Liver (tissue), 9 donors: Measurements from ENCODE around the gene TSPEAR. TPM values are rescaled to one million over a fixed set of nuclear protein-coding genes. Genes with fewer than 3 reads are reported as not detected.

Source experiments
- DNase-seq: peaks from one replicate; pipeline ENCODE4 v3.0.0-alpha.2; 2017; ENCODE audit warnings: low spot score
- H3K27ac ChIP-seq, 2 donors: one replicate each; pipeline ENCODE4 v1.7.0; 2013; ENCODE audit warnings: inconsistent platforms in 2 of 2, low read length in 2 of 2, control low read depth in 1 of 2, low read depth in 1 of 2, mild to moderate bottlenecking in 1 of 2
- H3K27me3 ChIP-seq, 4 donors: one replicate each; pipeline versions ENCODE4 v1.6.1 to v1.7.0; 2013; ENCODE audit warnings: low read length in 3 of 4, inconsistent platforms in 1 of 4, mild to moderate bottlenecking in 1 of 4, moderate library complexity in 1 of 4; ENCODE audit not compliant: control insufficient read depth in 4 of 4, insufficient read depth in 4 of 4
- H3K36me3 ChIP-seq, 4 donors: one replicate each; pipeline versions ENCODE4 v1.6.1 to v1.7.0; 2013; ENCODE audit warnings: low read length in 3 of 4, mild to moderate bottlenecking in 3 of 4, low read depth in 1 of 4, moderate library complexity in 1 of 4; ENCODE audit not compliant: control insufficient read depth in 4 of 4, insufficient read depth in 3 of 4
- H3K4me1 ChIP-seq, 4 donors: one replicate each; pipeline versions ENCODE4 v1.6.1 to v1.7.0; 2013; ENCODE audit warnings: low read length in 3 of 4, mild to moderate bottlenecking in 3 of 4, moderate library complexity in 1 of 4; ENCODE audit not compliant: control insufficient read depth in 4 of 4, insufficient read depth in 4 of 4
- H3K4me3 ChIP-seq, 3 donors: one replicate each; pipeline versions ENCODE4 v1.6.1 to v1.7.0; 2013; ENCODE audit warnings: low read length in 3 of 3, control low read depth in 1 of 3, low read depth in 1 of 3, mild to moderate bottlenecking in 1 of 3
- H3K9ac ChIP-seq, 2 donors: one replicate each; pipeline ENCODE4 v1.7.0; 2013; ENCODE audit warnings: low read length in 2 of 2, mild to moderate bottlenecking in 2 of 2, moderate library complexity in 2 of 2, control low read depth in 1 of 2, low read depth in 1 of 2
- H3K9me3 ChIP-seq, 4 donors: one replicate each; pipeline versions ENCODE4 v1.6.1 to v1.7.0; 2013; ENCODE audit warnings: low read length in 3 of 4; ENCODE audit not compliant: control insufficient read depth in 4 of 4
- EGR1 ChIP-seq, 2 donors: IDR thresholded peaks; 2 replicates each; pipeline ENCODE4 v1.6.1; 2016 to 2018; ENCODE audit warnings: antibody characterized with exemption in 2 of 2, low read depth in 2 of 2
- FOXA1 ChIP-seq: IDR thresholded peaks from 2 replicates; pipeline ENCODE4 v1.6.1; 2016; ENCODE audit warnings: antibody characterized with exemption
- FOXA2 ChIP-seq: IDR thresholded peaks from 2 replicates; pipeline ENCODE4 v1.6.1; 2016; ENCODE audit warnings: antibody characterized with exemption
- GABPA ChIP-seq, 2 donors: IDR thresholded peaks in 1 of 2; conservative IDR thresholded peaks in 1 of 2; 2 replicates each; pipeline ENCODE4 v1.6.1; 2016; ENCODE audit warnings: antibody characterized with exemption in 2 of 2, mild to moderate bottlenecking in 1 of 2, moderate library complexity in 1 of 2
- HNF4A ChIP-seq, 2 donors: conservative IDR thresholded peaks; 2 replicates each; pipeline ENCODE4 v1.6.1; 2016; ENCODE audit warnings: antibody characterized with exemption in 2 of 2, mild to moderate bottlenecking in 2 of 2
- HNF4G ChIP-seq: IDR thresholded peaks from 2 replicates; pipeline ENCODE4 v1.6.1; 2016; ENCODE audit warnings: antibody characterized with exemption
- JUND ChIP-seq, 2 donors: IDR thresholded peaks; 2 replicates each; pipeline ENCODE4 v1.6.1; 2016; ENCODE audit warnings: antibody characterized with exemption in 2 of 2
- NR2F2 ChIP-seq: IDR thresholded peaks from 2 replicates; pipeline ENCODE4 v1.6.1; 2016; ENCODE audit warnings: antibody characterized with exemption
- RAD21 ChIP-seq, 2 donors: IDR thresholded peaks; 2 replicates each; pipeline ENCODE4 v1.6.1; 2016; ENCODE audit warnings: antibody characterized with exemption in 2 of 2, mild to moderate bottlenecking in 2 of 2
- RXRA ChIP-seq, 2 donors: IDR thresholded peaks; 2 replicates each; pipeline ENCODE4 v1.6.1; 2017 to 2018; ENCODE audit warnings: antibody characterized with exemption in 2 of 2, mild to moderate bottlenecking in 1 of 2
- SP1 ChIP-seq: IDR thresholded peaks from 2 replicates; pipeline ENCODE4 v1.6.1; 2018; ENCODE audit warnings: antibody characterized with exemption, mild to moderate bottlenecking
- TAF1 ChIP-seq: conservative IDR thresholded peaks from 2 replicates; pipeline ENCODE4 v1.6.1; 2016; ENCODE audit warnings: antibody characterized with exemption, mild to moderate bottlenecking
- YY1 ChIP-seq: IDR thresholded peaks from 2 replicates; pipeline ENCODE4 v1.6.1; 2016; ENCODE audit warnings: antibody characterized with exemption, mild to moderate bottlenecking
- WGBS: extraction: QIAGEN DNeasy Blood & Tissue Kit; methylation state at CpG from one replicate; pipeline ENCODE4 v1.1.7; 2013; 5-methylcytosine and 5-hydroxymethylcytosine counted together
- polyA plus RNA-seq, 2 donors: library from polyadenylated mRNA; stranded (reverse) in 1 of 2; unstranded in 1 of 2; fragments of 200-250 nt in 1 of 2; fragments of >200 nt in 1 of 2; fragmentation: Nextera tagmentation in 1 of 2; extraction: Ambion mirVana in 1 of 2; gene quantifications; one replicate each; pipeline versions ENCODE4 v1.2.1 to v1.2.3, GENCODE V29; 2013 to 2015
- total RNA-seq, 2 donors: library from RNA; depleted of rRNA; stranded (reverse); fragments of >200 nt; gene quantifications; one replicate each; pipeline ENCODE4 v1.2.3, GENCODE V29; 2014
- TF ChIP-seq, protein P1 (sequence below): IDR thresholded peaks from 2 replicates; pipeline ENCODE4 v1.6.1; 2016; ENCODE audit warnings: antibody characterized with exemption
- TF ChIP-seq, protein P2 (sequence below): IDR thresholded peaks from 2 replicates; pipeline ENCODE4 v1.6.1; 2016; ENCODE audit warnings: antibody characterized with exemption
- TF ChIP-seq, protein P3 (sequence below): IDR thresholded peaks from 2 replicates; pipeline ENCODE4 v1.6.1; 2016; ENCODE audit warnings: antibody characterized with exemption, mild to moderate bottlenecking
- TF ChIP-seq, protein P4 (sequence below): fragments of 150-350 bp; IDR thresholded peaks from 2 replicates; pipeline ENCODE4 v1.5.1; 2017; ENCODE audit warnings: improper control_type of control experiment, low read depth, low read length; ENCODE audit not compliant: missing input control
- donor health status: healthy.
- donor health status: healthy.
- donor health status: healthy.
- donor health status: healthy.
- donor health status: healthy.

TSPEAR gene
- total and polyA plus RNA-seq, 4 donors = under 0.01 to 0.14 (median 0.01) TPM; not detected in 1

DNA sequence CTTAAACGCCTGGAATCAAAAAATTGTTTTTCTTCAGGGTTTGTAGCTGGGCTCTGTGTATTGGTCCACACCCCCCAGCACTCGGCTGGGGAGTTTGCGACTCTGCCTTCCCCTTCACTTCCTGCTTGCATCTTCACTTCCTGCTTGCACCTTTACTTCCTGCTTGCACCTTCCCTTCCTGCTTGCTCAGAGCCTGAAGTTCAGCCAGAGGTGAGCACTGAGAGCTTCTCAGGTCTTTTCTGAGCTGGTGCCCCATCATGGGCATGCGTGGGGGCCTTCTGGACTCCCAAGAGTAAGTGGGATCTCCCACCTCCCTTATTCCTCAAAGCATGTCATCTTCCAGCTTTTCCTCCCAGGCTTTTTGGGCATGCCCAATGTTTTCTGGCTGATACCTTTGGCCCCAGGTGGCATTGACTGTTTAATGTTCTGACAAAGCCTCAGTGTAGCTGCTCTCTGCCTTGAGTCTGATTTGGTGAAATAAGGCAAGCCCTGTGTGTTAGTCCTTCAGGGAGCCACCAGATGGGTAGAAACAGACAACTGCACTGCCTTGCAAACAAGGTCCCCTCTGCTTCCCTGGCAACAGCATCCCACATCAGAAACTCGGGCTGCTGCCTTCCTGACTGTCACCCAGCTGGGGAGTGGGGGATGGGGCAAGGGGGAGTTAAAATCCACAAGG lies 163.6 kb downstream of the TSPEAR start:
- no peak overlapping the region for H3K27ac ChIP-seq
- peaks cover 0 to 2% (median 0%) of the 10 kb centered on the region in 4 donors for H3K27me3 ChIP-seq
- no peaks in the 10 kb centered on the region for H3K4me1 ChIP-seq
- no peaks in the 10 kb centered on the region for H3K36me3 ChIP-seq
- peak; percentile 24 for DNase-seq
- no peaks in the 10 kb centered on the region for H3K9me3 ChIP-seq
- H3K9ac ChIP-seq = no peak overlapping the region
- H3K4me3 ChIP-seq = no peak overlapping the region
- TF ChIP-seq GABPA (IDR thresholded peaks at IDR 0.05 in 1 of 2, conservative IDR thresholded peaks at IDR 0.05 in 1 of 2) (no peak), HNF4G (no peak)
- WGBS = 48% methylated on average over 5 of the region's 5 CpGs

DNA sequence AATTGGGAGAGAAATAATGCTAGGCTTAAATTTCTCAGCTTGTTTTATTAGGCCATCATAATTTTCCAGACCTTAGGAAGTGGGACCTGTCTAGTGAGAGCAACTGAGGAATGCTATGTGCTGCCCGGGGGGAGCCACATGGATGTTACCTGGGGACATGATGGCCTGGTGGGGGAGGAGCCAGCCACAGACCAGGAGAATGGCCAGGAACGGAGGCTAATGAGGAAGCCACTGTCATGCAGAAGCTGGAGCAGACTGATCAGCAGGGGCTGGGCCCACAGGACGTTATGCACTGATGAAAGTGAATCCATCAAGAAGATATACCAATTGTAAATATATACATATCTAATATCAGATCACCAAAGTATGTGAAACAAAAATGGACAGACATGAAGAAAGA lies 166.8 kb downstream of the TSPEAR start:
- Histone ChIP-seq H3K9ac (no peak overlapping the region), H3K9me3 (no peaks in the 10 kb centered on the region), H3K27me3 (peaks cover 0 to 2% (median 0%) of the 10 kb centered on the region in 4 donors), H3K27ac (no peak overlapping the region), H3K36me3 (no peaks in the 10 kb centered on the region), H3K4me1 (no peaks in the 10 kb centered on the region), H3K4me3 (no peak overlapping the region)
- TF ChIP-seq FOXA2 (no peak), SP1 (no peak), RXRA (IDR thresholded peaks at IDR 0.05) (no peak), GABPA (IDR thresholded peaks at IDR 0.05 in 1 of 2, conservative IDR thresholded peaks at IDR 0.05 in 1 of 2) (no peak), YY1 (no peak), EGR1 (IDR thresholded peaks at IDR 0.05; ENCODE audit: low read depth in 2 of 2) (no peak), HNF4G (no peak), JUND (IDR thresholded peaks at IDR 0.05) (no peak)
- TF ChIP-seq, protein P1, sequence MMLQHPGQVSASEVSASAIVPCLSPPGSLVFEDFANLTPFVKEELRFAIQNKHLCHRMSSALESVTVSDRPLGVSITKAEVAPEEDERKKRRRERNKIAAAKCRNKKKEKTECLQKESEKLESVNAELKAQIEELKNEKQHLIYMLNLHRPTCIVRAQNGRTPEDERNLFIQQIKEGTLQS = no peak
- TF ChIP-seq, protein P2, sequence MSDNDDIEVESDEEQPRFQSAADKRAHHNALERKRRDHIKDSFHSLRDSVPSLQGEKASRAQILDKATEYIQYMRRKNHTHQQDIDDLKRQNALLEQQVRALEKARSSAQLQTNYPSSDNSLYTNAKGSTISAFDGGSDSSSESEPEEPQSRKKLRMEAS = no peak
- TF ChIP-seq, protein P3, sequence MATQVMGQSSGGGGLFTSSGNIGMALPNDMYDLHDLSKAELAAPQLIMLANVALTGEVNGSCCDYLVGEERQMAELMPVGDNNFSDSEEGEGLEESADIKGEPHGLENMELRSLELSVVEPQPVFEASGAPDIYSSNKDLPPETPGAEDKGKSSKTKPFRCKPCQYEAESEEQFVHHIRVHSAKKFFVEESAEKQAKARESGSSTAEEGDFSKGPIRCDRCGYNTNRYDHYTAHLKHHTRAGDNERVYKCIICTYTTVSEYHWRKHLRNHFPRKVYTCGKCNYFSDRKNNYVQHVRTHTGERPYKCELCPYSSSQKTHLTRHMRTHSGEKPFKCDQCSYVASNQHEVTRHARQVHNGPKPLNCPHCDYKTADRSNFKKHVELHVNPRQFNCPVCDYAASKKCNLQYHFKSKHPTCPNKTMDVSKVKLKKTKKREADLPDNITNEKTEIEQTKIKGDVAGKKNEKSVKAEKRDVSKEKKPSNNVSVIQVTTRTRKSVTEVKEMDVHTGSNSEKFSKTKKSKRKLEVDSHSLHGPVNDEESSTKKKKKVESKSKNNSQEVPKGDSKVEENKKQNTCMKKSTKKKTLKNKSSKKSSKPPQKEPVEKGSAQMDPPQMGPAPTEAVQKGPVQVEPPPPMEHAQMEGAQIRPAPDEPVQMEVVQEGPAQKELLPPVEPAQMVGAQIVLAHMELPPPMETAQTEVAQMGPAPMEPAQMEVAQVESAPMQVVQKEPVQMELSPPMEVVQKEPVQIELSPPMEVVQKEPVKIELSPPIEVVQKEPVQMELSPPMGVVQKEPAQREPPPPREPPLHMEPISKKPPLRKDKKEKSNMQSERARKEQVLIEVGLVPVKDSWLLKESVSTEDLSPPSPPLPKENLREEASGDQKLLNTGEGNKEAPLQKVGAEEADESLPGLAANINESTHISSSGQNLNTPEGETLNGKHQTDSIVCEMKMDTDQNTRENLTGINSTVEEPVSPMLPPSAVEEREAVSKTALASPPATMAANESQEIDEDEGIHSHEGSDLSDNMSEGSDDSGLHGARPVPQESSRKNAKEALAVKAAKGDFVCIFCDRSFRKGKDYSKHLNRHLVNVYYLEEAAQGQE = no peak
- 71% methylated on average over 3 of the region's 3 CpGs for WGBS
- DNase-seq = no peak

DNA sequence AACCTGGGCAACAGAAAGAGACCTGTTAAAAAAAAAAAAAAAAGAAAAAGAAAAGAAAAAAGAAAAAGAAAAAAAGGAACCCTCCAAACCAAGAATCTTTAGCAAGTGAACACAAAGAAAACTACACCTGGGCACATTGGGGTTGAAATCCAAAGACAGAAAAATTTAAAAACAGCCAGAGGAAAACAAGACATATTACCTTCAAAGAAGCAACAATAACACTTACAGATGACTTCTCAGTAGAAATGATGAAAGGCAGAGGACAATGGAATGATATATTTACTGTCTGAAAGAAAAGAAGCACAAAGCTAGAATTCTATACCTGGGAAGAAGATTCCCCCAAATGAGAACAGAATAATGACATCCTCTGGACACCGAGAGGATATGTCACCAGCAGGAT lies 168.7 kb downstream of the TSPEAR start:
- WGBS = 75% methylated on average over 1 of the region's 1 CpG
- no peak for DNase-seq
- H3K9ac ChIP-seq = no peak overlapping the region
- no peak overlapping the region for H3K27ac ChIP-seq
- H3K9me3 ChIP-seq = no peaks in the 10 kb centered on the region
- no peaks in the 10 kb centered on the region for H3K36me3 ChIP-seq
- H3K4me3 ChIP-seq = no peak overlapping the region
- no peaks in the 10 kb centered on the region for H3K27me3 ChIP-seq
- H3K4me1 ChIP-seq = no peaks in the 10 kb centered on the region
- TF ChIP-seq RAD21 (IDR thresholded peaks at IDR 0.05) = no peak
- TF ChIP-seq TAF1 = no peak
- TF ChIP-seq JUND (IDR thresholded peaks at IDR 0.05) = no peak
- no peak for TF ChIP-seq GABPA (IDR thresholded peaks at IDR 0.05 in 1 of 2, conservative IDR thresholded peaks at IDR 0.05 in 1 of 2)
- TF ChIP-seq, protein P4, sequence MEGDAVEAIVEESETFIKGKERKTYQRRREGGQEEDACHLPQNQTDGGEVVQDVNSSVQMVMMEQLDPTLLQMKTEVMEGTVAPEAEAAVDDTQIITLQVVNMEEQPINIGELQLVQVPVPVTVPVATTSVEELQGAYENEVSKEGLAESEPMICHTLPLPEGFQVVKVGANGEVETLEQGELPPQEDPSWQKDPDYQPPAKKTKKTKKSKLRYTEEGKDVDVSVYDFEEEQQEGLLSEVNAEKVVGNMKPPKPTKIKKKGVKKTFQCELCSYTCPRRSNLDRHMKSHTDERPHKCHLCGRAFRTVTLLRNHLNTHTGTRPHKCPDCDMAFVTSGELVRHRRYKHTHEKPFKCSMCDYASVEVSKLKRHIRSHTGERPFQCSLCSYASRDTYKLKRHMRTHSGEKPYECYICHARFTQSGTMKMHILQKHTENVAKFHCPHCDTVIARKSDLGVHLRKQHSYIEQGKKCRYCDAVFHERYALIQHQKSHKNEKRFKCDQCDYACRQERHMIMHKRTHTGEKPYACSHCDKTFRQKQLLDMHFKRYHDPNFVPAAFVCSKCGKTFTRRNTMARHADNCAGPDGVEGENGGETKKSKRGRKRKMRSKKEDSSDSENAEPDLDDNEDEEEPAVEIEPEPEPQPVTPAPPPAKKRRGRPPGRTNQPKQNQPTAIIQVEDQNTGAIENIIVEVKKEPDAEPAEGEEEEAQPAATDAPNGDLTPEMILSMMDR = no peak
- TF ChIP-seq EGR1 (IDR thresholded peaks at IDR 0.05; ENCODE audit: low read depth in 2 of 2) = no peak
- TF ChIP-seq NR2F2 = no peak
- TF ChIP-seq, protein P1 = no peak
- no peak for TF ChIP-seq SP1
- TF ChIP-seq, protein P3 = no peak
- TF ChIP-seq HNF4A (conservative IDR thresholded peaks at IDR 0.05) = no peak
- no peak for TF ChIP-seq FOXA1
- no peak for TF ChIP-seq HNF4G
- TF ChIP-seq RXRA (IDR thresholded peaks at IDR 0.05) = no peak
